H1 (cell line): ENCODE data around the gene ZMIZ1. TPM values are rescaled to one million over a fixed set of nuclear protein-coding genes. Genes with fewer than 3 reads are reported as not detected.

ENCODE experiments used
- CHD1 ChIP-seq: IDR thresholded peaks from 2 replicates; pipeline ENCODE4 v1.6.1; 2012; ENCODE audit warnings: low read depth, low read length, improper control_type of control experiment
- CHD2 ChIP-seq: IDR thresholded peaks from 2 replicates; pipeline ENCODE4 v1.6.1; 2012; ENCODE audit warnings: low read length, improper control_type of control experiment
- CHD7 ChIP-seq: fragments of 300-600 bp; sonication (generic); IDR thresholded peaks from 2 replicates; pipeline ENCODE4 v1.7.1; 2012; ENCODE audit warnings: low read length, moderate library complexity, mild to moderate bottlenecking, inconsistent platforms; ENCODE audit not compliant: insufficient replicate concordance
- EGR1 ChIP-seq: IDR thresholded peaks from 2 replicates; pipeline ENCODE4 v1.6.1; 2011; ENCODE audit warnings: low read depth, low read length, borderline replicate concordance
- FOSL1 ChIP-seq: IDR thresholded peaks from 2 replicates; pipeline ENCODE4 v1.6.1; 2011; ENCODE audit warnings: mild to moderate bottlenecking, low read depth, low read length, moderate library complexity; ENCODE audit not compliant: insufficient read depth
- MAFK ChIP-seq: IDR thresholded peaks from 2 replicates; pipeline ENCODE4 v1.6.1; 2012; ENCODE audit warnings: low read depth, mild to moderate bottlenecking, improper control_type of control experiment, low read length
- RBBP5 ChIP-seq: IDR thresholded peaks from 2 replicates; pipeline ENCODE4 v1.7.1; 2012; ENCODE audit warnings: low read depth, mild to moderate bottlenecking, inconsistent platforms, low read length, moderate library complexity, borderline replicate concordance
- SAP30 ChIP-seq: fragments of 300-600 bp; sonication (generic); IDR thresholded peaks from 2 replicates; pipeline ENCODE4 v1.7.1; 2012; ENCODE audit warnings: low read length, moderate library complexity, mild to moderate bottlenecking, inconsistent platforms; ENCODE audit not compliant: insufficient read depth, insufficient replicate concordance
- SRF ChIP-seq: IDR thresholded peaks from 2 replicates; pipeline ENCODE4 v1.6.1; 2011; ENCODE audit warnings: mild to moderate bottlenecking, low read depth, low read length, moderate library complexity
- TAF1 ChIP-seq: IDR thresholded peaks from 2 replicates; pipeline ENCODE4 v1.6.1; 2011; ENCODE audit warnings: mild to moderate bottlenecking, low read depth, low read length
- ZNF274 ChIP-seq: IDR thresholded peaks from 2 replicates; pipeline ENCODE4 v1.7.0; 2012; ENCODE audit warnings: low read length, borderline replicate concordance; ENCODE audit errors: extremely low read depth
- polyA plus RNA-seq, 7 experiments: library from polyadenylated mRNA; depleted of rRNA in 3 of 7; stranded (reverse) in 5 of 7; unstranded in 2 of 7; fragments of >200 nt in 5 of 7; fragments of 200-250 nt in 2 of 7; gene quantifications; 1 replicate in 5 of 7; 2 replicates in 1 of 7; 4 replicates in 1 of 7; pipeline versions ENCODE4 v1.2.1 to v1.2.3, GENCODE V29; 2011 to 2013; ENCODE audit warnings: missing spikeins in 2 of 7, mixed read lengths in 2 of 7
- total RNA-seq: library from RNA; stranded (reverse); fragmentation: NEBNext Ultra II Directional; extraction: Animal tissue kit (Norgen Biotek cat#: 25700); gene quantifications from 2 replicates; pipeline ENCODE4 v1.2.1, GENCODE V29; 2021

Gene ZMIZ1
- total and polyA plus RNA-seq, 2 of the 8 experiments (the other 6 are each of a cell fraction or from before 2014, with no cell fraction given), result 8.1 to 28.0 TPM

GRCh38 chr10:79129361-79129997, 60.7 kb downstream of the ZMIZ1 start (continued):
- TF ChIP-seq RBBP5 (peak; percentile 38; the same call in 1 of the 2 replicates), EGR1 (no peak), ZNF274 (no peak), SRF (no peak), CHD1 (no peak), TAF1 (no peak; the same call in 1 of the 2 replicates), FOSL1 (no peak), CHD2 (peak; percentile 65; the same call in 1 of the 2 replicates), MAFK (peak; percentile 16; the same call in 1 of the 2 replicates), SAP30 (no peak), CHD7 (no peak)
